Measurements from ENCODE around the gene MACROD2.

MACROD2 gene

GRCh38 chr20:15760001-15760621, 1764.8 kb downstream of the MACROD2 start:
- DNase-seq (ENCODE audit: insufficient read length, low spot score) (no peak), FAIRE-seq (no peak)
- no peak for TF ChIP-seq CTCF (IDR thresholded peaks at IDR 0.05; ENCODE audit: insufficient read depth, missing control alignments)

DNA sequence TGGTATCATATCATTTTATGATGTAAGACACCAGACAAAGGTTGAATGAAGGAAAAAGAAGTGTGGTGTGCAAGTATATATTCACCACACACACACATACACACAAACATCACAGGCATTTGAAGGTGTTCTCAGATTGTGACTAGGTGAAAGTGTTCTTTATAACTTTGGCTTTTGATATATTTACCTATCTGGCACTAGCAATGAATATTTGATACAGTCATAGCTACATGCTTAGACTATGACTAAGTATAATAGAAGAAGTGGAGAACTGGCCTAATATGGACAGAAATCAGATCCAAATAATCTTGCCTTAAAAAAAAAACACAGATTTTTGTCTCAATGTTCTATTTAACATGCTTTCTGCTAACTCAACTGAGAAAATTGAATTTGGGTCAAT, 1768.0 kb downstream of the MACROD2 start:
- DNase-seq (ENCODE audit: insufficient read length, low spot score) (no peak), FAIRE-seq (no peak)
- no peak for TF ChIP-seq CTCF (IDR thresholded peaks at IDR 0.05; ENCODE audit: insufficient read depth, missing control alignments)

GRCh38 chr20:15767586-15767985, 1772.3 kb downstream of the MACROD2 start:
- TF ChIP-seq CTCF (IDR thresholded peaks at IDR 0.05; ENCODE audit: insufficient read depth, missing control alignments): no peak
- FAIRE-seq (no peak), DNase-seq (ENCODE audit: insufficient read length, low spot score) (no peak)

DNA sequence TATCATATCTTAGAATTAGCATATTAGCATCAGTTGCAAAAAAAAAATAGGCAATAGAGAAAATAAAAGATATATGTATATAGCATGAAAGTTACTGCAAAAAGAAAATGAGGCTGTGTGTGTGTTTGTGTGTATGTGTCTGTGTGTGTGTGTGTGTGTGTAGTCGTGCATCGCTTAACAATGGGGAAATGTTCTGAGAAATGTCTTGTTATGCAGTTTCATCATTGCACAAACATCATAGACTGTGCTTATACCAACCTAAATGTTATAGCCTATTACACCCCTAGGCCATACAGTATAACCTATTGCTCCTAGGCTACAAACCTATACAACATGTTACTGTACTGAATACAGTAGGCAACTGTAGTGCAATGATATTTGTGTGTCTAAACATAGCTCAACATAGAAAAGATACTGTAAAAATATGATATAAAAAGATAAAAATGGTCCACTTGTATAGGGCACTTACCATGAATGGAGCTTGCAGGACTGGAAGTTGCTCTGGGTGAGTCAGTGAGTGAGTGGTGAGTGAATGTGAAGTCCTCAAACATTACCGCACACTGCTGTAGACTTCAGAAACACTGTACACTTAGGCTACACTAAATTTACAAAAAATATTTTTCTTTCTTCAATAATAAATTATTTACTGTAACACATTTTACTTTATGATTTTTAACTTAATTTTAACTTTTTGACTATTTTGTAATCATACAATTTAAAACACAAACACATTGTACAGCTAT, 1772.9 kb downstream of the MACROD2 start:
- FAIRE-seq: no peak
- no peak for TF ChIP-seq CTCF (IDR thresholded peaks at IDR 0.05; ENCODE audit: insufficient read depth, missing control alignments)
- DNase-seq (ENCODE audit: insufficient read length, low spot score): no peak

- DNase-seq (ENCODE audit: insufficient read length, low spot score) (no peak), FAIRE-seq (no peak)
- TF ChIP-seq CTCF (IDR thresholded peaks at IDR 0.05; ENCODE audit: insufficient read depth, missing control alignments): no peak
These were observed 1777.5 kb downstream of the MACROD2 start for GRCh38 chr20:15772826-15773225.

GRCh38 chr20:15774926-15775325, 1779.6 kb downstream of the MACROD2 start:
- TF ChIP-seq CTCF (IDR thresholded peaks at IDR 0.05; ENCODE audit: insufficient read depth, missing control alignments): no peak
- FAIRE-seq: no peak
- no peak for DNase-seq (ENCODE audit: insufficient read length, low spot score)

Data from D721Med (cell line).